Esophagus mucosa (tissue), 1 donor: ENCODE results near the gene TMC1. TPM values are rescaled to one million over a fixed set of nuclear protein-coding genes. Genes with fewer than 3 reads are reported as not detected.

Source experiments
- ATAC-seq: fragments of 200-7000 bp; cut with Tn5 transposase; one replicate; pipeline ENCODE4 v1.9.1; 2020
- total RNA-seq: library from RNA; stranded (reverse); gene quantifications from one replicate; pipeline ENCODE4 v1.2.4, GENCODE V29; 2023
- donor health status: DM: yes; HTN: yes; CAD: no.

TMC1 gene
- total RNA-seq, 1 donor from 2014 or later = 3.3 TPM

DNA sequence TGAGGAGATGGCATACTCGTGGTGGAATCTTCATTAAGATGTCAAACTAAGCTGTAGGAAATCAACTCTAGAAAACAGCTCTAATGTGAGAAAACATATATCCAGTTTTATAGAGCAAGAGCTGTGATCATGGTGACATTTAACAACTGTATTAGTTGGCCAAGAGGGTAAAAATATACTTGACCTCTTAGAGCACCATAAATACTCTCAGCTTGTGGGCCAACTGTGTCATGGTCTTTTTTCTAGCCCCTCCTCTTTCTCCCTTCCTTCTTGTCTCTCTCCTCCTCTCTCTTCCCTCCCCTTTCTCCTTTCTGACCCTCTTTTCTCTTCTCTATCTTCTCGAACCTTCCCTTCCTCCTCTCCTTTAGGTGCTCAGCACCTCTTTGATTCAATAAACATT lies 54.7 kb downstream of the TMC1 start:
- ATAC-seq = no peak

- peak; percentile 80 for ATAC-seq
These were observed 55.9 kb downstream of the TMC1 start for GRCh38 chr9:72577212-72577753.

DNA sequence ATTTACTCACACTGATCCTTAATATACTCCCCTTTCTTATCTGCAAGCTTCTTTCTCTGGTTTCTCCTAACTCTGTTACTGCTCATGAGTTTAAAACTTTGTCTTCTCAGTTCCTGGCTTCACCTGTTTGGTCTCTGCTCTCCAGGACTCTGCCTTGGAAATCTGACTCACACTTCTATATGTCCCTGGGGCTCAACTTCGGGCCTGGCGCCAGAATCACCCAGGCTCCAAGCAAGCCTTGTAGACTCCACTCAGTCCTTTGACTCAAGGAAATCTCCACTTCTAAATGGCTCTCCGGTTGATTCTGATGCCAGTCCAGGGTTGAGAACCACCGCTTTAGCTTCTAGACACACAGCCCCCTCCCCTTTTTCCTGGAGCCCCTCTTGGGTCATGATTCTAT lies 57.8 kb downstream of the TMC1 start:
- peak; percentile 80 for ATAC-seq

DNA sequence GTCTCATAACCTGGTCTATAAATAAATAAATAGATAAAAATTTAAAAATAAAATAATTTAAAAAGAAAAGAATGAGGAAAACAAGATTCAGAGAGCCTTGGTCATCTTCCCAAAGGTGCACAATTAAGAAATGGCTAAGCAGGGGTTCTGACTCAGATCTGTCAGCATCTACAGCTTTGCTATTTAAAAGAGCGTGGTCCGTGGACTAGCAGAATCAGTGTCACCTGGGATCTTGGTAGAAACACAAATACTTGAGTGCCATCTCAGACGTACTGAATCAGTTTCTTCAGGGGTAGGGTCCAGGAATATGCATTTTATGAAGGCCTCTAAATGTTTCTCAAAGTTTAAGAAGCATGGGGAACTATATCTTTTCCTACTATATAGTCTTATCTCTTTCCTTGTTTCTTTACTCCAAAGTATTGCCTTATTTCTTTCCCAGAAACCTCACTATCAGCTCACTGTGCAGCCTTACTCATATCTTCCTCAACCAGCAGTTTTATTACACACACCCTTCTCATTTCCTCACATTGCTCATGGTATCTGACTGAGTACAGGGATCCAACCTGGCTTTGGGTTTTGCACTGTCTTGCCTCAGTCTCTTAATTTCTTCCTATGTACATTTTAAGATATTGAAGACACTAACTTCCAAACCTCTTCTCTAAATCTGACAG lies 58.6 kb downstream of the TMC1 start:
- ATAC-seq = peak; percentile 51

- ATAC-seq = no peak
These were observed 60.3 kb downstream of the TMC1 start for GRCh38 chr9:72581694-72582093.

DNA sequence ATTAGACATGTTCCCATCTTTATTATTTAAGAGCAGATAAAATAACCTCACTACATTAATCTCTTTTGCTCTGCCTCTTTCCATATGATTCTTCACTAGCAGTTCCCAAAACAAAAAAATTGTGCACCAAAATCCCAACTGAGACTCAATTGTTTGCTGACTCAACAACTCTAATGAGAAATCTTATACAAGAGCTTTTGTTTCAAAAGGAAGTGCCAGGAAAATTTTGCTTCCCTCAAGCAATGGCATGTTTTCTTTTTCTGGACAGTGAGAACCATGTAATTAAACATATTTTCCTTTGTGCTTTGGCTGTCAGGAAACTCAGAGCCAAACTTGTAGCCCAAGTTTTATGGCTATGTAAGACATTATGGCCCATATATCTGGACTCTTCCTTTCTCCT lies 62.0 kb downstream of the TMC1 start:
- ATAC-seq = no peak

DNA sequence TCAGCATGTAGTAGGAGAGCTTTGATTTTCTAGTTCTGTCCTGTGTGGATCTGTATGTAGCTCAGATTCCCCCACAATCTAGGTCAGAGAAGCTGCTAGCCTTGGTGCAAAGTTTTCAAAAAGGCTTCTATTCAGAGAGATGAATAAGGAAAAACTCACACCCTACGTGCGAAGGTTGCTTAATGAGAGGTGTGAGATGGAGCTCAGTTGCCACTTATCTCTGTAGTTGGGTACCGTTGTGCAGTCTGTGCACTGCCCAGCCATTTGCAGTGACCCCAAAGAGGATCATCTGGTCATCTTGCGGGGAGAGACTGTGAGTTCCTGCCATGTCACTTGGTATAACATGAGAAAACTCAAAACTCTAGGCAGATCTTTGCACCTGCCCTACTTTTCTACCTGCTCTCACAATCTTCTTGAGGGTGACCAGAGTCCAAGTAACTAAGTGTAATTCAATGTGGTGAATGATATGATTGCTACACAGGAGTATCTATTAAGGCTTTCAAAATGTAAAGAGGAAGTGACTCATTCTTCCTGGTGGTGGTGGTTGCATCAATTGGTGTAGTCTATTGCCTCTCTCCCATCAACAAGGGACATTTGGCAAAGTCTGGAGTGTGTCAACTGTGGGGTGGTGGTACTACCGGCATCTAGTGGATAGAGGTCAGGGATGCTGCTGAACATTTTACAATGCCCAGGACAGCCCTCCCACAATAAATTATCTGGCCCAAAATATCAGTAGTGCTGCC lies 65.2 kb downstream of the TMC1 start:
- peak; percentile 90 for ATAC-seq

DNA sequence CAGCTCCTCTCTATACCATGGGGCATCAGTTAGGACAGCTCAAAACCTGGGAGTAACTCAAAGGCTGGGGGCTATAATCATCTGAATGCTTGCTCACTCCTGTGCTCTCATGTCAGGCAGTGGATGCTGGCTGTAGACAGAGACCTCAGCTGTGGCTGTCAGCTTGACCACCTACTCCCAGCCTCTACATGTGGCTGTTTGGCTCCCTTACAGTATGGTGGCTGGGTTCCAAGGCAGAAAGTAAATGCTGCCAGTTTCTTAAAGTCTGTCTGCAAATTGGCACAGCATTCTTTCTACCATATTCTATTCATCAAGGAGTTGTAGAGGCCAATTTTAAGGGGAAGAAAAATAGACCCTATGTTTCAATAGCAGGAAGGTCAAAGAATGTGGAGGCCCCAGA lies 66.9 kb downstream of the TMC1 start:
- no peak for ATAC-seq

- ATAC-seq = no peak
These were observed 68.5 kb downstream of the TMC1 start for GRCh38 chr9:72589667-72590521.

DNA sequence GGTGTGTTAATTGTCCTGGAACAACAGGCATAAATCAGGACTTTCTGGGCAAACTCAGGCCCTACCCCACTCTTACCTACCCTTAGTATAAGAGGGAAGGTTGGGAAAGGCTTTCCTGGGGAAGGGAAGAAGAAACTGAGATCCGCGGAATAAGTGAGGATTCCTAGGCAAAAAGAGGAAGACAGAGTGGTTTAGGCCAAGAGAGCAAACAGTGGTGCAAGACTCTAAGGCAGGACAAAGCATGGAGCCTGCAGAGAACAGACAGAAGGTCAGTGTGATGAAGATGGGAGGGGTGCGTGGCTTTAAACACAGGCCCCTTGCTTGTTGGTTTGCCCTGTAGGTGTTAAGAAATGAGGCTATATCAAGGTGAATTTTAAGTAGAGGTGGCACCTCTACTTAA lies 69.4 kb downstream of the TMC1 start:
- no peak for ATAC-seq

- ATAC-seq = peak; percentile 82
These were observed 71.3 kb downstream of the TMC1 start for GRCh38 chr9:72592502-72593403.

- no peak for ATAC-seq
These were observed 75.2 kb downstream of the TMC1 start for GRCh38 chr9:72596451-72597180.

GRCh38 chr9:72597181-72597517 lies 75.7 kb downstream of the TMC1 start:
- no peak for ATAC-seq

- no peak for ATAC-seq
These were observed 76.2 kb downstream of the TMC1 start for GRCh38 chr9:72597601-72598000.

DNA sequence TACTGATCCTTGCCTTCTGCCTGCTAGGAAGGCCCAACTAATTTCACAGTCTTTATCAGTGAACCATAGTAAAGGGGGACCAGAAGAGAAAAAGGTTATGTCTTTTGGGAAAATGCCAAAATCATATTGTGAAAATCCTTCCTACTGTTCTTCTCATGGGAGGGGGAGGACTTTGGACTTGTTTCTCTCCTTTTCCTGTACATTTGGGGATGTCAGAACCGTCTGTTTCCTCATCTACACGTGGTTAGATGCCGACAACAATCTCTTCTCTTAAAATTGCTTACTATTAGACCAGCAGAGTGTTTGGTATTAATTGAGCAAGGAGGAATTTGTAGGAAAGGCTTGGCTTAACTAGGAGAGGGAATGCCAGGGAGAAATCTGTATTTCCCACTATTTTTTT lies 77.2 kb downstream of the TMC1 start:
- ATAC-seq = no peak

GRCh38 chr9:72599874-72600534 lies 78.6 kb downstream of the TMC1 start:
- ATAC-seq = peak; percentile 86

DNA sequence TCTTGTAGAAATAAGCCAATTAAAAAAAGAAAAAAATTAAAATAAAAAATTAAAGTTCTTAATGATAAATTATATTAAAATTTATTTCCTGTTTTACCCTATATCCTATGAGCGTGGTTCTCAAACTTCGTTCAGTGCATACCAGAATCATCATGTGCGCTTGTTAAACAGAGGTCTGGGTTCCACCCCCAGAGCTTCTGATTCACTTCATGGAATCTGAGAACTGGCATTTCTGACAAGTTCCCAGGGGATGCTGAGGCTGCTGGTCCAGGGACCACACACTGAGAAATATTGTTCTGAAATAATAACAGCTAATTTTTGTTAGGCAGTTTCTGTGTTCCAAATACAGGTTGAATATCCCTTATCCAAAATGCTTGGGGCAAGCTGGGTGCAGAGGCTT lies 79.3 kb downstream of the TMC1 start:
- no peak for ATAC-seq

- no peak for ATAC-seq
These were observed 80.2 kb downstream of the TMC1 start for GRCh38 chr9:72601615-72602014.

GRCh38 chr9:72612449-72612848 lies 91.0 kb downstream of the TMC1 start:
- ATAC-seq = no peak

- no peak for ATAC-seq
These were observed 92.7 kb downstream of the TMC1 start for GRCh38 chr9:72614067-72614466.

DNA sequence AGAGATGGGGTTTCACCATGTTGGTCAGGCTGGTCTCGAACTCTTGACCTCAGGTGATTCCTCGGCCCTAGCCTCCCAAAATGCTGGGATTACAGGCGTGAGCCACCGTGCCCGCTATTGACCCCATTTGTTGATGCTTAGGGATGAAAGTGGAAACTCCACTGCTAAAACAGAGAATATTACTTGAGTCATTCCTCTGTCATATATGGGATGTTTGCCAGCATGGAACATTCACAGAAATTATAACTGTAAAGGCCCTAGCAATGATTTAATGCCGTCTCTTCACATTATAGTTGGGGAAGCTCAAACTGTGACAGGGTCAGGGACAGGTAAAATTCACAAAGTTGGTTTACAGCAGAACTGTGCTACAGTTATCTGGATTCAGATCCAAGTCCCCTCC lies 94.5 kb downstream of the TMC1 start:
- no peak for ATAC-seq
